OCI-LY7 (cell line): Measurements from ENCODE around the gene KRTAP5-2. TPM values are rescaled to one million over a fixed set of nuclear protein-coding genes. Genes with fewer than 3 reads are reported as not detected.

Experiments used
- BruUV-seq: library from RNA; stranded (reverse); fragments of 400-500 nt; replicated peaks from 2 replicates; lab custom pipeline; 2021; lab: Mats Ljungman, UMichigan
- CTCF ChIA-PET: fragments of 300-600 bp; sonication (Branson Sonifier 250); formaldehyde crosslinking; loops from one replicate; lab custom pipeline; 2022; ENCODE audit warnings: antibody characterized with exemption; ENCODE audit not compliant: unreplicated experiment; lab: Charles Lee
- POLR2A ChIA-PET: fragments of 300-600 bp; sonication (Branson Sonifier 250); formaldehyde crosslinking; loops from one replicate; lab custom pipeline; 2022; ENCODE audit warnings: antibody characterized with exemption; lab: Charles Lee
- DNase-seq: peaks from one replicate; pipeline ENCODE4 v3.0.0-alpha.2; 2015; ENCODE audit warnings: low spot score
- H2AFZ ChIP-seq: fragments of 200-600 bp; sonication (generic), shearing (Covaris generic); 2 replicates; pipeline ENCODE4 v1.6.1; 2014; ENCODE audit warnings: mild to moderate bottlenecking, antibody characterized with exemption, low read length, moderate library complexity
- H3K27ac ChIP-seq: fragments of 200-600 bp; sonication (generic); 2 replicates; pipeline ENCODE4 v1.5.1; 2014; ENCODE audit warnings: mixed run types, low read depth, mild to moderate bottlenecking, moderate library complexity, low read length, inconsistent platforms; ENCODE audit not compliant: poor library complexity, severe bottlenecking
- H3K36me3 ChIP-seq: fragments of 200-600 bp; sonication (generic); 2 replicates; pipeline ENCODE4 v1.6.1; 2014; ENCODE audit warnings: mild to moderate bottlenecking, antibody characterized with exemption, low read length, moderate library complexity, mixed read lengths; ENCODE audit not compliant: insufficient read depth
- H3K4me1 ChIP-seq: fragments of 200-600 bp; sonication (generic); 2 replicates; pipeline ENCODE4 v1.5.1; 2014; ENCODE audit warnings: mild to moderate bottlenecking, low read length; ENCODE audit not compliant: insufficient read depth, poor library complexity, severe bottlenecking
- H3K4me2 ChIP-seq: fragments of 200-600 bp; sonication (generic); 2 replicates; pipeline ENCODE4 v1.6.1; 2014; ENCODE audit warnings: mild to moderate bottlenecking, low read length
- H3K4me3 ChIP-seq: fragments of 200-600 bp; sonication (generic); 2 replicates; pipeline ENCODE4 v1.5.1; 2014; ENCODE audit warnings: mild to moderate bottlenecking, low read depth, low read length; ENCODE audit not compliant: poor library complexity, severe bottlenecking
- H3K79me2 ChIP-seq: fragments of 200-600 bp; sonication (generic); 2 replicates; pipeline ENCODE4 v1.6.1; 2016; ENCODE audit warnings: low read depth, mild to moderate bottlenecking, low read length, moderate library complexity, mixed read lengths; ENCODE audit not compliant: insufficient read depth
- H3K9me2 ChIP-seq: fragments of 200-600 bp; sonication (generic); 2 replicates; pipeline ENCODE4 v1.6.1; 2016; ENCODE audit warnings: mild to moderate bottlenecking, low read length, mixed read lengths; ENCODE audit not compliant: insufficient read depth
- H3K9me3 ChIP-seq: fragments of 200-600 bp; sonication (generic); 2 replicates; pipeline ENCODE4 v1.6.1; 2014; ENCODE audit warnings: mild to moderate bottlenecking, mixed run types, low read length, mixed read lengths
- H4K20me1 ChIP-seq: fragments of 200-600 bp; sonication (generic); 2 replicates; pipeline ENCODE4 v1.6.1; 2014; ENCODE audit warnings: mild to moderate bottlenecking, antibody characterized with exemption, low read length, moderate library complexity, mixed read lengths; ENCODE audit not compliant: insufficient read depth
- EZH2phosphoT487 ChIP-seq: fragments of 200-600 bp; sonication (generic); IDR thresholded peaks from 2 replicates; pipeline ENCODE4 v1.6.1; 2018; ENCODE audit warnings: low read depth, borderline replicate concordance, mild to moderate bottlenecking, mixed run types, antibody characterized with exemption, low read length, moderate library complexity, mixed read lengths
- intact Hi-C: fragments of 100-400 bp; cut with micrococcal nuclease; formaldehyde crosslinking; loops from one replicate; pipeline ENCODE4 v1.10.0; 2022; ENCODE audit not compliant: unreplicated experiment
- total RNA-seq, 2 experiments: library from RNA; depleted of rRNA in 1 of 2; stranded (reverse); fragments of >200 nt in 1 of 2; shearing (Covaris generic) in 1 of 2; gene quantifications; 2 replicates each; pipeline ENCODE4 v1.2.3, GENCODE V29; 2014 to 2022
- TF ChIP-seq, protein P1 (sequence below): fragments of 200-600 bp; sonication (generic); conservative IDR thresholded peaks from 2 replicates; pipeline ENCODE4 v1.5.1; 2014; ENCODE audit warnings: mild to moderate bottlenecking, antibody characterized with exemption, low read length, moderate library complexity, mixed read lengths

KRTAP5-2 gene
- total RNA-seq, 2 experiments from 2014 or later, result not detected

DNA sequence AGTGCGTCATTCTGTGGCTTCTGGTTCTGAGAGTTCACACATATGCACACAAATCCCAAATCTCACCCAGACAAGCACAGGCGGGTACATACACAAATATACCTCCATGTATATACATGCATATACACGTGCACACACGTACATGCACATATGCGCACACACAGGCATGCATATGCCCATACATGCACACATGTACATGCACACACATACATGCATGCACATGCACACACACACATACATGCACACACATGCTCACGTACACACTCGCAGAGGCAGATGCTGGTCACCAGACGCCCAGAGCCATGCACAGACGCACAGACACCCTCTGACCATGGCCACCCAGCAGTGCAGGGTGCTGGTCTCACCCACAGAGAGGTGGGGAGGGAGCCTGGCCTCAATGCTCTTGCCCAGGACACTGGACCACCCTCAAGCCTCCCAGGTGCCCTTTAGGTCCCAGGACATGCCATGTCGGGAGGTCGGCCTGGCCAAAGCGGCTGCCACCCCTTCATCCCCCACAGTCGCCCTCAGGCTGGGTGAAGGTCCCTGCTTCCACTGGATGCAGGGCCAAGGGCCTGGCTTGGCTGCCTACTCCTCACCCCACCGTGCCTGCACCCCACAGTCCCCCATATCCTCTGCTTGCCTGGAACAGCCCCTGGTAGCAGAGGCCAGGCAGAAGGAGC, 35.5 kb downstream of the KRTAP5-2 start:
- intact Hi-C loops, result no loop called here
- H3K4me3 ChIP-seq, result no peak overlapping the region
- H3K9me2 ChIP-seq, result no peaks in the 10 kb centered on the region
- BruUV-seq, result no TSS peak
- H3K9me3 ChIP-seq, result no peaks in the 10 kb centered on the region
- no peaks in the 10 kb centered on the region for H3K4me1 ChIP-seq
- no peaks in the 10 kb centered on the region for H3K36me3 ChIP-seq
- no peak overlapping the region for H2AFZ ChIP-seq
- no peak overlapping the region for H3K27ac ChIP-seq
- CTCF ChIA-PET, result no interaction called here
- H3K79me2 ChIP-seq, result no peaks in the 10 kb centered on the region
- TF ChIP-seq, protein P1, sequence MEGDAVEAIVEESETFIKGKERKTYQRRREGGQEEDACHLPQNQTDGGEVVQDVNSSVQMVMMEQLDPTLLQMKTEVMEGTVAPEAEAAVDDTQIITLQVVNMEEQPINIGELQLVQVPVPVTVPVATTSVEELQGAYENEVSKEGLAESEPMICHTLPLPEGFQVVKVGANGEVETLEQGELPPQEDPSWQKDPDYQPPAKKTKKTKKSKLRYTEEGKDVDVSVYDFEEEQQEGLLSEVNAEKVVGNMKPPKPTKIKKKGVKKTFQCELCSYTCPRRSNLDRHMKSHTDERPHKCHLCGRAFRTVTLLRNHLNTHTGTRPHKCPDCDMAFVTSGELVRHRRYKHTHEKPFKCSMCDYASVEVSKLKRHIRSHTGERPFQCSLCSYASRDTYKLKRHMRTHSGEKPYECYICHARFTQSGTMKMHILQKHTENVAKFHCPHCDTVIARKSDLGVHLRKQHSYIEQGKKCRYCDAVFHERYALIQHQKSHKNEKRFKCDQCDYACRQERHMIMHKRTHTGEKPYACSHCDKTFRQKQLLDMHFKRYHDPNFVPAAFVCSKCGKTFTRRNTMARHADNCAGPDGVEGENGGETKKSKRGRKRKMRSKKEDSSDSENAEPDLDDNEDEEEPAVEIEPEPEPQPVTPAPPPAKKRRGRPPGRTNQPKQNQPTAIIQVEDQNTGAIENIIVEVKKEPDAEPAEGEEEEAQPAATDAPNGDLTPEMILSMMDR, result no peak
- no peak for TF ChIP-seq EZH2phosphoT487
- no peak for DNase-seq
- POLR2A ChIA-PET, result no interaction called here
- H3K4me2 ChIP-seq, result no peak overlapping the region
- H4K20me1 ChIP-seq, result no peaks in the 10 kb centered on the region

DNA sequence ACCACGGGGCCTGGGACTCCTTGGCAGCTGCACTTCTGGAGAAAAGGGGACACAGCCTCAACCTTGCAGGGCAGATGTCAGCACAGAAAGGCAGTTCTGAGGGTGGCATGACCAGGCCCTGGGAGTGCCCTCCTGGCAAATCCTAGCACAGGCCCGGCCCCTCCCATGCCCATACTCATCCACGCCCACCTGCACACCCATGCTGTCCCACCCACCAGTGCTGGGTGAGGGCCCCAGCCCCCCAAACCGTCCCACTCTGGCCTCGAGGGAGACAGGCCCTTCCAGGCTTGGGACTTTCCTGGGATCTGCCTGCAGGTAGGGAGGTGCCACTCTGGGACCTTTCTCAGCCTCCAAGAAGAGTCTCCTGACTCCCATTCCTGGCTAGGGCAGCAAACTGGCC, 36.1 kb downstream of the KRTAP5-2 start:
- no peaks in the 10 kb centered on the region for H3K4me1 ChIP-seq
- H3K4me3 ChIP-seq, result no peak overlapping the region
- CTCF ChIA-PET, result no interaction called here
- POLR2A ChIA-PET, result interaction anchor here (0.6 kb wide), 1 partner anchor 80 kb away, joined by 3 read pairs; no protein-coding TSS in a partner anchor
- H2AFZ ChIP-seq, result no peak overlapping the region
- no peaks in the 10 kb centered on the region for H3K79me2 ChIP-seq
- no TSS peak for BruUV-seq
- no peaks in the 10 kb centered on the region for H3K9me2 ChIP-seq
- intact Hi-C loops, result no loop called here
- no peak overlapping the region for H3K4me2 ChIP-seq
- no peaks in the 10 kb centered on the region for H4K20me1 ChIP-seq
- no peak for DNase-seq
- H3K36me3 ChIP-seq, result no peaks in the 10 kb centered on the region
- no peaks in the 10 kb centered on the region for H3K9me3 ChIP-seq
- H3K27ac ChIP-seq, result no peak overlapping the region
- no peak for TF ChIP-seq EZH2phosphoT487
- TF ChIP-seq, protein P1, result no peak

DNA sequence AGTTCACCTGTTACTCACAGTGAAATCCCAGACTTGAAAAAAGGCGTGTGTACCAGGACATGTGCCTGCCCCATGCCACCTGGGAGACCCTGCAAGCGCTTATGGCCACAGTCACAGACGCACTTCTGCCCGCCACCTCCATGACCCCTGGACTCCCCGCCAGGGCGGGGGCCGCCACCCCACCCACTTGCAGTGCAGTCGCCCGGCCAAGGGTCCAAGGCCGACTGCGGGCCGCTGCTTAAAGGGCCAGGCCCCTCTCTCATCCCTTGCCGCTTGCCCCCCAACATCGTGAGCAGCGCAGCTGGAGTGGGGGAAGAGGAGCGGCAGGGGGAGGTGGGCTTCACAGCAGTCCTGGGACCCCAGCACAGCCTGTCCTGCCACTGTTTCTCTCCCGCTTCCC, 36.8 kb downstream of the KRTAP5-2 start:
- Histone ChIP-seq H3K9me3 (no peaks in the 10 kb centered on the region), H3K36me3 (no peaks in the 10 kb centered on the region), H3K4me3 (no peak overlapping the region), H3K4me1 (no peaks in the 10 kb centered on the region), H3K27ac (no peak overlapping the region), H3K9me2 (no peaks in the 10 kb centered on the region), H3K4me2 (no peak overlapping the region), H4K20me1 (no peaks in the 10 kb centered on the region), H2AFZ (no peak overlapping the region), H3K79me2 (no peaks in the 10 kb centered on the region)
- POLR2A ChIA-PET, result no interaction called here
- BruUV-seq, result no TSS peak
- intact Hi-C loops, result no loop called here
- no peak for TF ChIP-seq EZH2phosphoT487
- TF ChIP-seq, protein P1, result no peak
- DNase-seq, result no peak
- CTCF ChIA-PET, result no interaction called here
